HG02623 (cell line): Measurements from ENCODE around the gene DNAJC5.
A peak's percentile ranks its signal among the peaks of the same experiment; 100 is the strongest.

ENCODE experiments used
- ATAC-seq: cut with Tn5 transposase; IDR thresholded peaks from one replicate; pipeline ENCODE4 v1.9.1; 2021; ENCODE audit warnings: moderate library complexity; ENCODE audit not compliant: unreplicated experiment

The DNAJC5 gene

DNA sequence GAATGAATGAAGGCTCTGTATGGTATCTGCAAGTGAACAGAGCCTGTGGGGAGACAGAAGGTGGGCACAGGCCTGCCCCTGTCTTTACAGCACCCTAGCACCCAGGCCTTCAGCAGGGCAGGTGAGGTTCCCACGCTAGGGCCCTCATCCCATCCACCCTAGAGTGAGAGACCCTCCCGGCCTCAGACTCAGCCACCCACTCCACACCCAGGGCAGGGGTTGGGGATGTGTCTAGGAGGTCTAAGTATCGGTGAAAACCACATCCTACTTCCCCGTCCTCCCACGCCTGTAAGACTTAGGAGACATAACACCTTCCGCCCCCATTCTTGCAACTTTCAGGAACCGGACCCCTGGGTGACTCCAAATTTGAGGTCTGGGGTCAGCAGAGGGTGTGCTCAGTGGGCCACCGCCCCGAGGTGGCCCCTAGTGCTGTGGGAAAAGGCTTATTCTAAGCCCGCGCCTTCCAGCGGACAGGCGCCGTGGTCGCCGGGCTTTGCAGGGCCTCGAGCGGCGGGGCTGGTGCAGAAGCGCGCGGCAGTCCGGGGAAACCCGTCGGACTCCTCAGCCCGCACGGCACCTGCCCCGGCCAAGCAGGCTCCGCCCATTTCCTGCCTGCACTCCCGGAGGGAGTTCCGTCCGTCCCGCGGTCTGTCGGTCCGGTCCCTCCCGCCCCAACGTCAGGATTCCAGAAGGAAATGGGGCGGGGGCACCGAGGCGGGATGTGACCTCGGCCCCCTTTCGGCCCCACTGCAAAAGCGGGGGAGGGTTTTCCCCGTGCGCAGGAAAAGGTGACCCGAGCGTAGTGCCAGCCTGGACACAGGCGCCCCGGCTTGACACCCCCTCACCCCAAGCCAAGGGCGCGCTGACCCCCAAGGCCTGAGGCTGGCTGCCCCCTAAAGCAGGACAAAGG is 83.6 kb downstream of the DNAJC5 start:
- no peak for ATAC-seq

- ATAC-seq = no peak
These were observed 84.3 kb downstream of the DNAJC5 start for GRCh38 chr20:63979229-63979556.

DNA sequence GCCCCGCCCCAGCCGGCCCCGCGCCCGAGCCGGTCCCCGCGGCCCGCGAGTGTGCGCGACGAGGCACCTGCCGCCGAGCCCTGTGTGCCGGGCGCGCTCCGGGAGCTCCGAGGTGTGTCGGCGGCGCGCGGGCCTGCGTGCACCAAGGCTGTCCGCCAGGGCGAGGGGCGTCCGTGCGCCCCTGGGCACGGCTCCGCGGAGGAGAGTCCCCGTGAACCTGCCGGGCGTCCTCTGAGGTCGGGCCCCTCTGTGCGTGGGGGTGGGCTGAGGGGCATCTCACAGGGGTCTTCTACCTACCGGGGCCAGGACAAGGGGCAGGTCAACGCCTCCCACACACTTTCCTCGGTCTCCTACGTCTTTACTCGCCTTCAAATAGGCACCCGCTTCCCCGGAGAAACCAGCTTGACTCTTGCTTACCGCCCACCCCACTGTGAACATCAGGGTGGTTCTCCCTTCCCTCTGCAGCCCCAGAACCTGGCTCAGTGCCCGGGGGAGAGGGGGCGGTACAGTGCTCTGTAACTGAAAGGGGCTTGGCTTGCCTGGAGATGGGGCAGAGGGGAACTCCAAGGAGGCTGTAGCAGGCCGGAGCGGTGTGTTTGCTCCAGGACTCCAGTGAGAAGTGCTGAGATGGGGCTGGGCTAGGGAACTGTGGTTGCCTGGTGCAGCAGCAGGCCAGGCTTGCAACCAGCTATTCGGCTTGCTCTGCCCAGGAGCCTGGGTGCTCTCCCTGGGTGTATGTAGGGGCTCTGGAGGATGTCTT is 84.8 kb downstream of the DNAJC5 start, which contains the start of gene SAMD10:
Gene SAMD10, minus strand, starts transcription at position 86 of the 760 bp plus-strand sequence. CDS start 175 bp downstream, outside the sequence.
- no peak for ATAC-seq

DNA sequence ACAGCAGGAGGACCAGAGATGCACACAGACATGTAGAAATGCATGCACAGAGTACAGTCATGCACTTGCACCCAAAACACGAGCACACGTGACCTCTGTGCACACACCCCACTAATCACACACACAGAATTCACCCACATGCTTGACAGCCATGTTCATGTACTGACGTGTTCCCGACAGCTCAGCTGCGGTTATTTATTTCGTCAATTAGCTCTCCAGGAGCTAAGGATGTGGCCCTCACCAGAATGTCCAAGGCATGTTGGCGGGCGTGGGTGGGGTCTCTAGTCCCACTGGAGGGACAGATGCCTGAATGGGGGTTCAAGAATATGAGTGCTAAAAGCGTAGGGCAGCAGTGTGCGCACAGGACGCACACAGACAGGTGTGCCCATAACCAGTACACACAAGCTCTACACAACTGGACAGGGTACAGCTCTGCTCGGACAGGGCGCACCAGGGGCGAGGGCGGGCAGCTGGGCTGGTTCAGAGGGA is 85.4 kb downstream of the DNAJC5 start:
- ATAC-seq = no peak

GRCh38 chr20:63980806-63981728 is 86.1 kb downstream of the DNAJC5 start, which contains the start of gene PRPF6:
TSS of gene PRPF6 (plus strand) at chr20:63981132. CDS start at chr20:63981246, 114 bp downstream.
- ATAC-seq = peak; percentile 51

GRCh38 chr20:63982937-63983336 is 88.0 kb downstream of the DNAJC5 start:
- no peak for ATAC-seq
